Chondrocyte (in vitro differentiated cells): Measurements from ENCODE around the gene AQP12A. TPM values are rescaled to one million over a fixed set of nuclear protein-coding genes. Genes with fewer than 3 reads are reported as not detected.
A peak's percentile ranks its signal among the peaks of the same experiment; 100 is the strongest.
"Not testable (repeated sequence)": the region's sequence is repeated elsewhere in the genome, so short reads cannot be mapped to it uniquely, and the experiment has no call there.

Experiments used
- DNase-seq: peaks from one replicate; pipeline ENCODE4 v3.0.0; 2021; ENCODE audit warnings: mixed read lengths, low spot score
- H3K27ac Mint-ChIP-seq: one replicate; pipeline ENCODE4 v1.8.0; 2021; ENCODE audit warnings: mild to moderate bottlenecking, moderate library complexity, mixed read lengths; ENCODE audit not compliant: unreplicated experiment
- H3K27me3 Mint-ChIP-seq: 2 replicates; pipeline ENCODE4 v1.8.0; 2021; ENCODE audit warnings: low read depth, mixed read lengths
- H3K36me3 Mint-ChIP-seq: 2 replicates; pipeline ENCODE4 v1.8.0; 2021; ENCODE audit warnings: low read depth, mixed read lengths
- H3K4me1 Mint-ChIP-seq: 2 replicates; pipeline ENCODE4 v1.8.0; 2021; ENCODE audit warnings: low read depth, mild to moderate bottlenecking, mixed read lengths
- H3K4me3 Mint-ChIP-seq: one replicate; pipeline ENCODE4 v1.8.0; 2021; ENCODE audit warnings: mild to moderate bottlenecking, moderate library complexity, mixed read lengths; ENCODE audit not compliant: unreplicated experiment
- H3K9me3 Mint-ChIP-seq: 2 replicates; pipeline ENCODE4 v1.8.0; 2021; ENCODE audit warnings: low read depth, mixed read lengths
- total RNA-seq: library from RNA; stranded (reverse); gene quantifications from 3 replicates; pipeline ENCODE4 v1.2.1, GENCODE V29; 2021
- TF ChIP-seq, protein P1 (sequence below): fragments of 200-600 bp; sonication (generic); IDR thresholded peaks from 2 replicates; pipeline ENCODE4 v1.5.0; 2021; ENCODE audit warnings: antibody characterized with exemption, mild to moderate bottlenecking, moderate library complexity

The AQP12A gene
- total RNA-seq, 1 donor from 2014 or later: not detected

DNA sequence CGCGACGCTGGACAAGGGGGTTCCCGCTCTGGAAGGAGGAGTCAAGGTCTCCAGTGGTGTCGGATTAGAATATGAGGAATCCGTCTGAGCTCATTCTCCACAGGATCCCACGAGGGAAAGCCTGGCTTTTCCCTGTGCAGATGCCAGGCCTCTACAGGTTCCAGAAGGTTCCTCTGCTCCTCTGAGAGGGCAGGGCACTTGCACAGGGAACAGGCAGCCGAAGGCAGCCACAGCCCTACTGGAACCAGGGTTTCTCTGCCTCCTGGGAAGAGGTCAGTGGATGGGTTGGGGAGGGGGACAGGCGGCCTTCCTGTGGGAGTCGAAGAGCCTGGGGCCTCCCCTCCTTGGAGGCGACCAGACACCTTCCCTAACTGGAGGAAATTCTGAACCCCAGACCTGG, 1.7 kb upstream of the AQP12A start:
- no peak overlapping the region for H3K4me3 Mint-ChIP-seq
- TF ChIP-seq, protein P1, sequence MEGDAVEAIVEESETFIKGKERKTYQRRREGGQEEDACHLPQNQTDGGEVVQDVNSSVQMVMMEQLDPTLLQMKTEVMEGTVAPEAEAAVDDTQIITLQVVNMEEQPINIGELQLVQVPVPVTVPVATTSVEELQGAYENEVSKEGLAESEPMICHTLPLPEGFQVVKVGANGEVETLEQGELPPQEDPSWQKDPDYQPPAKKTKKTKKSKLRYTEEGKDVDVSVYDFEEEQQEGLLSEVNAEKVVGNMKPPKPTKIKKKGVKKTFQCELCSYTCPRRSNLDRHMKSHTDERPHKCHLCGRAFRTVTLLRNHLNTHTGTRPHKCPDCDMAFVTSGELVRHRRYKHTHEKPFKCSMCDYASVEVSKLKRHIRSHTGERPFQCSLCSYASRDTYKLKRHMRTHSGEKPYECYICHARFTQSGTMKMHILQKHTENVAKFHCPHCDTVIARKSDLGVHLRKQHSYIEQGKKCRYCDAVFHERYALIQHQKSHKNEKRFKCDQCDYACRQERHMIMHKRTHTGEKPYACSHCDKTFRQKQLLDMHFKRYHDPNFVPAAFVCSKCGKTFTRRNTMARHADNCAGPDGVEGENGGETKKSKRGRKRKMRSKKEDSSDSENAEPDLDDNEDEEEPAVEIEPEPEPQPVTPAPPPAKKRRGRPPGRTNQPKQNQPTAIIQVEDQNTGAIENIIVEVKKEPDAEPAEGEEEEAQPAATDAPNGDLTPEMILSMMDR: no peak
- H3K27me3 Mint-ChIP-seq: peaks cover 19% of the 10 kb centered on the region
- no peak for DNase-seq
- H3K27ac Mint-ChIP-seq: no peak overlapping the region
- H3K4me1 Mint-ChIP-seq: no peaks in the 10 kb centered on the region
- no peaks in the 10 kb centered on the region for H3K36me3 Mint-ChIP-seq
- H3K9me3 Mint-ChIP-seq: no peaks in the 10 kb centered on the region

DNA sequence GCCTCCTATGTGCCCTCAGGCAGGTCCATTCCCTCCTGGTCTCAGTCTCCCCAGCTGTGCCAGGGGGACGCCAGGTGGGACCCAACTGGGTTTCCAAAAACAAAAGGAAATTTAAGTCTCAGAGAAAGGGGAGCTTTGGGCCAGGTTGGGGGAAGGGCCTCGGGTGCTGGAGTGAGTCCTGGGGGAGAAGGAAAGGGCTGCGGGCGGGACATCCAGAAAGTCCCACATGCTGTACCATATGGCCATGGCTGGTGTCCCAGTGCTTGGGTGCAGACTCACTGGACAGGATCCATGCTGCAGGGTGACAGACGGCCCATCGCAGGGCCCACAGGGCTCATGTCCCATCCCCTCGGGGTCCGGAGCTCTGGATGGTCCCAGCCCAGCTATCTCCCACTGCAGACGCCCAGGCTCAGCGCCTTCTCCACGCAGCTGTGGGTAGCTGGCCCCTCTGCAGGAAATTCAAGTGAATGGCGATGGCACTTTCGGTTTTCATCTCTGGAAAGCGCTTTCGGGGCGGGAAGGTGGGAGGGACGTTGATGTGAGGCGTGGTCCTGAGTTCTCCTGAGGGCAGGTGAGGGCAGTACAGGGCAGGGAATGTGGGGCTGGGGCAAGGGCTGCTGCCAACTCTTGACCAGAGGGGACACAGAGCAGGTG, 1.1 kb upstream of the AQP12A start:
- H3K4me1 Mint-ChIP-seq, DNase-seq, H3K36me3 Mint-ChIP-seq, H3K9me3 Mint-ChIP-seq, H3K4me3 Mint-ChIP-seq, H3K27ac Mint-ChIP-seq: not testable (repeated sequence)
- H3K27me3 Mint-ChIP-seq: peaks cover 16% of the 10 kb centered on the region

DNA sequence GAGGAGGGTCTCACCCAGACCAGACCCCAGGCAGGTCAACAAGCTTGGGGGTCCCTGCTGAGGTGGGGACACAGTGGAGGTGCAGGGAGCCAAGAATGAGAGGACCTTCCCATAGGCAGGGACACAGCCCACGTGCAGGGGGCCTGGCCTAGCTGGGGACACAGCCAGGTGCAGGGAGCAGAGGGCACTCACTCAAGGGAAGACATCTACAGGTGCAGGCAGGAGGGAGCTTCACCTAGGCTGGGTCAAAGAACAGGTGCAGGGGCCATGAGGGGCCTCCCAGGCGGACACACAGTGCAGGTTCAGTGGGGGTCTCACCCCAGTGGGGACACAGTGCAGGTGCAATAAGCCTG, 615 bp upstream of the AQP12A start:
- H3K4me3 Mint-ChIP-seq, DNase-seq: not testable (repeated sequence)

DNA sequence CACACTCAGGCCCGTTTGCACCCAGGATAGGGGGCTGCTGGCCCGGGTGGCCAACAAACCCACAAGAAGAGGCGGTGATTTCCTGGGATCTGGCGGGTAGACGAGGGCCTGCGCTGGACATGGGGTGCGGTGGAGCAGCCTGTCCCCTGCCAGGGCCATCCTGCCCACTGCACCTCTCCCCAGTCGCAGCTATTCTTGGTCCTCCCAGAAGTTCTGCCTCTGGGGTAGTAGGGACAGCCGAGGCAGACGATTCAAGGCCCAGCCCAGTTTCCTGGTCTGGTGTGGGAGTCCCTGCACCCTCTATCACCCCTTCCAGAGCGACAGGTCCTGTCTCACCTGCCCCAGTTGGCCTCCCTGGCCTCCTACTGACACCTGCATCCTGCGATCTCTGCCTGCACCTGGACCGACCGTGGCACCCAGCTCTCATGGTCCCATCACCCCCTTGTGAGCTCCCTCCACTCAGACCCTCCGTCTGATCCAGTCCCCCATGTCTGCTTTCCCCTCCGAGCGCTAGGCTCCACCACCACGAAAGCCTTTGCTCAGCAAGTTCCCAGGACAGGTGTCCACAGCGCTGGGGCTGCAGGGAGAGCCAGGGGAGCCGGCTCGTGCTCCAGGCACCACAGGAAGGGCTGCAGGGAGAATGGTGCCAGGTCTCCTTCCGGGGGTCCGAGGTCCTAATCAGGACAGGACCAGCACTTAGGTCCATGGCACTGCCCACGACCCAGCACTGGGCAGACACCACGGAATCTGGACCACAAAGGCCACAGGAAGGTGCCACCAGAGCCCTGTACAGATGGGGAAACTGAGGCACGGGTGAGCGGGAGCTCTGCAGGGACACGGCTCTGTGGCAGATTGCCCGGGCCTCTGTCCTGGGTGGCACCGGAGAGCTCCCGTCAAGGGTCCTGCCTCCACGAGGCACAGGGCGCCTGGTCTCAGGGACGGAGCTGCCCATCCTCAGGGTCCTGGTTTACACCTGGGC, 1.2 kb downstream of the AQP12A start:
- not testable (repeated sequence) for H3K27ac Mint-ChIP-seq, H3K9me3 Mint-ChIP-seq, DNase-seq, H3K4me3 Mint-ChIP-seq, H3K36me3 Mint-ChIP-seq, H3K4me1 Mint-ChIP-seq, H3K27me3 Mint-ChIP-seq

More for the DNA sequence above, 615 bp upstream of the AQP12A start:
- not testable (repeated sequence) for H3K9me3 Mint-ChIP-seq, H3K4me1 Mint-ChIP-seq, H3K27ac Mint-ChIP-seq, H3K36me3 Mint-ChIP-seq
- peaks cover 14% of the 10 kb centered on the region for H3K27me3 Mint-ChIP-seq

DNA sequence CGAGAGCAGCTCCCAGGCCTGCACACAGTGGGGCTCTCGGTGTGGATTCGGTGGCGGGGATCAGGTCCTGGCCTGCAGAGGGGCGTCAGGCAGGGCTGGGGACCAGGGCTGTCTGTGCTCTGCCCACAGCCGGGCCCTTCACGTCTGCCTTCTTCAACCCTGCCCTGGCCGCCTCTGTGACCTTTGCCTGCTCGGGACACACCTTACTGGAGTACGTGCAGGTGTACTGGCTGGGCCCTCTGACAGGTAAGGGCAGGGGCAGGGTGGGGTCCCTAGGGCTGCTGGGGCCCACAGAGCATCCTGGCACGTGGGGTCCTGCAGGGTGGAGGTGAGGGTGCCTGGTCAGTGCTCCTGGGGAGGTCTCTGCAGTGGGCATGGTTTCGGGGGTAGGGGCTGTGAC, 2.6 kb downstream of the AQP12A start:
- not testable (repeated sequence) for H3K36me3 Mint-ChIP-seq, H3K9me3 Mint-ChIP-seq, H3K27ac Mint-ChIP-seq, H3K4me3 Mint-ChIP-seq, DNase-seq, H3K27me3 Mint-ChIP-seq, H3K4me1 Mint-ChIP-seq

DNA sequence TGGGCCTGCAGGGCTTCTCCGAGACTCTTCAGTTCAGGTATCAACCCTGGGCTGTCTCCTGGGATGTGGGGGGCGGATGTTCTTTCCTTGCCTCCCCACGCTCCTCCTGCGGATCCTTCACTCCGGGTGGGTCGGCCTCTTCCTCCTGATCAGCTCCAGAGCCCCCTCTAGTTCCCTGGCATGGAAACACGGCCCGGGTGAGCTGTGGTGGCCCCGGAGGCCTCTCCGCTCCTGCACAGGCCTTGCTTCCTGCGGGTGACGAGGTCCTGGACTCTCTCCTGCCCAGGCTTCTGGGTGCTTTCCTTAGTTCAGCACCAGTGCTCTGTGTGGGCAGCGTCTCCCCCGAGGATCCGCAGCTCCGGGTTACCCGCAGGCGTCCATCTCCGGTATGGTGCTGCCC, 3.9 kb downstream of the AQP12A start:
- not testable (repeated sequence) for H3K9me3 Mint-ChIP-seq, H3K36me3 Mint-ChIP-seq, DNase-seq, H3K4me1 Mint-ChIP-seq, H3K27ac Mint-ChIP-seq, H3K4me3 Mint-ChIP-seq, H3K27me3 Mint-ChIP-seq

DNA sequence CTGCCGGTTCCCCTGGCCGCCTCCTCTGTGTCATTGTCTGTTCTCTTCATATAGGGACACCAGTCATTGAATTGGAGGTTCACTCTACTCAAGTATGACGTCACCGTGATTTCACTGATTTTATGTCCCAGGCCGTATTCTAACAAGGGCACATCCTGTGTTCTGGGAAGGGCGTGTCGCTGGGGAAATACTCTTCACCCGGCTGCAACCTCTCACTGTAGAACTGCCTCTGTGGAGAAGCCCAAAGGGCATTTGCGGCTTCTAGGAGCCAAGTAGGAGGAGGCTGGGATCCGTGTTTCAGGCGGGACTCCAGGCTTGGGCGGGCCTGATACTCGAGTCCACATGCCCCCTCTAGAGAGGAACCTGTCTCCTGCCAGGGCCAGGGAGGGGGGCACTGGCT, 4.8 kb downstream of the AQP12A start:
- H3K27me3 Mint-ChIP-seq, H3K4me1 Mint-ChIP-seq, H3K4me3 Mint-ChIP-seq, H3K36me3 Mint-ChIP-seq, H3K9me3 Mint-ChIP-seq, H3K27ac Mint-ChIP-seq, DNase-seq: not testable (repeated sequence)

DNA sequence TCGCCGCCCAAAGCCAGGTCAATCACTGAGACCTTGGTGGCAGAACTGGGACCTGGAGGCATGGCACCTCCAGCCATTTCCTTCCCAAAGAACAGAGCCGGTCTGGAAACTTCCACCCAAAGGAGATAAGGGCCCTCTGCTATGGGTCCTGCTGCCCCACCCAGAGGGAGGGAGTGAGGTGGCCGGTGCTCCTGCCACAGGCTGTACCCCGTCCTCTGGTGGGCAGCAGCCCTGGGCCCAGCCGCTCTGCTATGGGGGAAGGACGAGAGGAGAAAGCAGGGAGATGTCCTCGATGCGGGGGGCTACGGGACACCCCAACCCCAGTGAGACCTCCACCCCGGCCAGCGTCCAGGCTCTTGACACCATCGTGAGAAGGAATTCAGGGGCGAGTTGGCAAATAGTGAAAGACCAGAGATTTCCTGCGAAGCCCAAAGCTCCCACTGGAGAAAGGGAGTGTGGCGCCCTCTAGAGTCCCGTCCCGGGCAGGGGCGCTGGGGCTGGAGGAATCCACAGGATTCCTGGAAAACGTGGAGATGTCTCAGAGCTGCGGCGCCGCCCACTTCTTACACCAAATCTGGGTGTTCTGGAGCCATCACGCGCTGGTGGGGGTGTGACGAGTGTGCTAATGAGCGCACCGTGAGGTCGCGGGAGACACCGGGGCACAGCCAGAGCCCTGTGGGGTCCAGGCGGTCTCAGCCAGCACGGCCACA, 7.3 kb downstream of the AQP12A start:
- H3K27ac Mint-ChIP-seq, H3K36me3 Mint-ChIP-seq, H3K4me3 Mint-ChIP-seq, H3K9me3 Mint-ChIP-seq, H3K4me1 Mint-ChIP-seq: not testable (repeated sequence)
- peaks cover 12% of the 10 kb centered on the region for H3K27me3 Mint-ChIP-seq
- peak; percentile 75 for DNase-seq

DNA sequence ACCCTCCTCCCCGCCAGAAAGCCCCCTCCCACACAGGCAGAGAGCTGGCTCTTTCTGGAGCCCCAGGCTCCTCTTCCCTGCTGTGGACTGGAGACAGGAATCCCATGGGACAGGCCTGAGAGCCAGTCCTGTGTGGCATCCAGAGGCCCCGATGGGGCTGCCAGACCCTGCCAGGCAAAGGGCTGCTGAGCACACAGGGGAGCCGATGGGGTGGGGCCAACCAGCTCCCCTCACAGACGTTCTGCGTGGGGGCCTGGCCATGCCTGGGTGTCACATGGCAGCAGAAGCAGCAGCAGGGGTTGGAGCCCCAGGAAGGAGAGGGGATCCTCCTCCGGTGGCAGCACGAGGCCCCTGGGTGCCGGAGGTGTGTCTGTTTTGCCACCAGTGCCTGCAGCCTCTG, 8.2 kb downstream of the AQP12A start:
- DNase-seq: peak; percentile 52
- not testable (repeated sequence) for H3K27ac Mint-ChIP-seq, H3K9me3 Mint-ChIP-seq, H3K36me3 Mint-ChIP-seq, H3K4me1 Mint-ChIP-seq, H3K4me3 Mint-ChIP-seq
- H3K27me3 Mint-ChIP-seq: peaks cover 14% of the 10 kb centered on the region

DNA sequence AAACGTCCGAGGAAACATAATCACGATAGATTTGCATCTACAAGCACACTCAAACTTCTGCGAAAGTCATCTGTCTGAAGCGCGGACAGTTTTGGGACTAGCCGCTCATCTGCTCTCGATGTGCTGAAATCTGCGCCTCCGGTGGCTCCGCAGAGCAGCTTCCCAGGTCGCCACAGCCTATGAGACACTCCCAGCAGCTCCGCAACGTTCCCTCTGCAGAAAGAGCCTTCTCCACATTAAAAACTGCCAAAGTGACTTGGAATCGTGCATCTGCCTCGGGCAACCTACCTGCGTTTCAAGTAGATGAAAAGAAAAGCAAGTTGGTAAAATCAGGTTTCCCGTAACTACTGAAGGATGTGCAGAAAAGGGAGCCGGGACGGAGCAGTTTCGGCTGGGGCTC, 8.9 kb downstream of the AQP12A start:
- H3K27me3 Mint-ChIP-seq: peaks cover 22% of the 10 kb centered on the region
- not testable (repeated sequence) for H3K27ac Mint-ChIP-seq, H3K36me3 Mint-ChIP-seq, H3K9me3 Mint-ChIP-seq, H3K4me3 Mint-ChIP-seq, H3K4me1 Mint-ChIP-seq
- peak; percentile 34 for DNase-seq
